Endothelial cell of umbilical vein (primary cell): ENCODE results near the gene MAGED1.

Experiments
- CTCF ChIP-seq, 2 donors: IDR thresholded peaks; 1 replicate in 1 of 2; 2 replicates in 1 of 2; pipeline ENCODE4 v1.5.1; 2011; ENCODE audit warnings: low read length in 2 of 2, mild to moderate bottlenecking in 2 of 2, moderate library complexity in 2 of 2, control low read depth in 1 of 2, inconsistent platforms in 1 of 2, low read depth in 1 of 2; ENCODE audit not compliant: insufficient read depth in 1 of 2; ENCODE audit errors: extremely low read depth in 1 of 2
- EZH2 ChIP-seq: IDR thresholded peaks from 2 replicates; pipeline ENCODE4 v1.6.1; 2012; ENCODE audit warnings: borderline replicate concordance, low read depth, mild to moderate bottlenecking, moderate library complexity, low read length, inconsistent platforms; ENCODE audit not compliant: severe bottlenecking
- GATA2 ChIP-seq: IDR thresholded peaks from 2 replicates; pipeline ENCODE4 v1.7.0; 2011; ENCODE audit warnings: low read depth, mild to moderate bottlenecking, moderate library complexity, mixed read lengths, low read length; ENCODE audit not compliant: insufficient read length, insufficient read depth
- JUN ChIP-seq: IDR thresholded peaks from 2 replicates; pipeline ENCODE4 v1.6.1; 2011; ENCODE audit warnings: borderline replicate concordance, low read depth; ENCODE audit not compliant: insufficient read length, insufficient read depth
- MAX ChIP-seq: IDR thresholded peaks from 2 replicates; pipeline ENCODE4 v1.6.1; 2011; ENCODE audit not compliant: insufficient read depth, insufficient read length
- MYC ChIP-seq: IDR thresholded peaks from one replicate; pipeline ENCODE4 v1.6.1; 2011; ENCODE audit warnings: mild to moderate bottlenecking, low read depth, low read length
- POLR2A ChIP-seq: IDR thresholded peaks from 2 replicates; pipeline ENCODE4 v1.6.1; 2012; ENCODE audit warnings: low read depth, mild to moderate bottlenecking, control low read depth, low read length
- POLR2AphosphoS5 ChIP-seq: IDR thresholded peaks from 2 replicates; pipeline ENCODE4 v1.6.1; 2012; ENCODE audit warnings: low read depth, mild to moderate bottlenecking, control low read depth, low read length, moderate library complexity; ENCODE audit not compliant: insufficient read depth

- TF ChIP-seq CTCF (IDR thresholded peaks at IDR 0.05; ENCODE audit: extremely low read depth in 1 of 2, insufficient read depth in 1 of 2, low read depth in 1 of 2, low read length in 2 of 2) (no peak), EZH2 (no peak), POLR2A (no peak), MAX (no peak), POLR2AphosphoS5 (no peak), JUN (no peak), GATA2 (no peak), MYC (no peak)
Measured at GRCh38 chrX:51867626-51868025, 25.8 kb upstream of the MAGED1 start.
